Measurements from ENCODE around the gene HSPA4. TPM values are rescaled to one million over a fixed set of nuclear protein-coding genes. Genes with fewer than 3 reads are reported as not detected.

Gene HSPA4
- total and polyA plus RNA-seq, 9 donors: 18.8 to 86.3 (median 61.1) TPM

DNA sequence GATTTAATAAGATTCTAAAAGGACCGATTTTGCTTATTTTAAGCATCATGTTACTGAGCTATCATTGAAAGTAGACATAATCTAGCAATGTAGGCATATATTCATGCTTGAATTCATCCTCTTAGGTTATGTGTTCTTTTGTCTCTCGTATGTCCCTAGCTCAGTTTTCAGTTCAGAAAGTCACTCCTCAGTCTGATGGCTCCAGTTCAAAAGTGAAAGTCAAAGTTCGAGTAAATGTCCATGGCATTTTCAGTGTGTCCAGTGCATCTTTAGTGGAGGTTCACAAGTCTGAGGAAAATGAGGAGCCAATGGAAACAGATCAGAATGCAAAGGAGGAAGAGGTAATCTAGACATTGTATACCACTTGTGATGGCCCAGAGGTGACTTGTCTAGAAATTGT lies 39.2 kb downstream of the HSPA4 start:
- no peak for TF ChIP-seq EP300 (IDR thresholded peaks at IDR 0.05)
- no peak for TF ChIP-seq POLR2A (IDR thresholded peaks at IDR 0.05)
- TF ChIP-seq CTCF (IDR thresholded peaks at IDR 0.05): no peak
- no peak overlapping the region for H3K27ac ChIP-seq
- no peaks in the 10 kb centered on the region for H3K4me1 ChIP-seq (ENCODE audit: insufficient read depth)
- no peaks in the 10 kb centered on the region for H3K36me3 ChIP-seq
- no peak for DNase-seq
- H3K4me3 ChIP-seq: no peak overlapping the region
- WGBS, 3 donors: 86 to 90% (median 88%) methylated on average over 3 of the region's 3 CpGs
- intact Hi-C loops (cut with DNase I): no loop called here
- H3K27me3 ChIP-seq: no peaks in the 10 kb centered on the region
- no peaks in the 10 kb centered on the region for H3K9me3 ChIP-seq

DNA sequence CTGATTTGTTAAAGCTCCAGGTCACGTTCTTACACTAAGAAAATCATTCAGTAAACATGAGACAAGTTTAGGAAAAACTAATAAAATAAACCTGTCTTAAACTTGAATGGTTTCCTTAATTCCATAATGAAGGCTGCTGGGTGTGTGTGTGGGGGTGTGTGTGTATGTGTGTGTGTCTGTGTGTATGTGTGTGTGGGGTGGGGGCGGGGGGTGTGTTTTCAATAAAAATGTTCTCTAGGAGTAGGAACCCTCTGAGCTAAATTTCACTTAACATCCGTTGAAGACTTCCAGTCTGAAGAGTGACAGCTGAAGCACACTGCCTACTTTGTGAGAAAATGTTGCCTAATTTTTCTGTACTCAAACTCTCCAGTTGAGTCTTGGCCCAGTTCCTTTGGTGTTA lies 54.5 kb downstream of the HSPA4 start:
- 64 to 77% (median 69%) methylated on average over 3 of the region's 3 CpGs for WGBS, 3 donors
- DNase-seq: no peak
- H3K9me3 ChIP-seq: no peaks in the 10 kb centered on the region
- no peaks in the 10 kb centered on the region for H3K4me1 ChIP-seq (ENCODE audit: insufficient read depth)
- H3K4me3 ChIP-seq: no peak overlapping the region
- H3K36me3 ChIP-seq: no peaks in the 10 kb centered on the region
- intact Hi-C loops (cut with DNase I): no loop called here
- no peak overlapping the region for H3K27ac ChIP-seq
- H3K27me3 ChIP-seq: no peaks in the 10 kb centered on the region
- TF ChIP-seq CTCF (IDR thresholded peaks at IDR 0.05) (no peak), POLR2A (IDR thresholded peaks at IDR 0.05) (no peak), EP300 (IDR thresholded peaks at IDR 0.05) (no peak)

DNA sequence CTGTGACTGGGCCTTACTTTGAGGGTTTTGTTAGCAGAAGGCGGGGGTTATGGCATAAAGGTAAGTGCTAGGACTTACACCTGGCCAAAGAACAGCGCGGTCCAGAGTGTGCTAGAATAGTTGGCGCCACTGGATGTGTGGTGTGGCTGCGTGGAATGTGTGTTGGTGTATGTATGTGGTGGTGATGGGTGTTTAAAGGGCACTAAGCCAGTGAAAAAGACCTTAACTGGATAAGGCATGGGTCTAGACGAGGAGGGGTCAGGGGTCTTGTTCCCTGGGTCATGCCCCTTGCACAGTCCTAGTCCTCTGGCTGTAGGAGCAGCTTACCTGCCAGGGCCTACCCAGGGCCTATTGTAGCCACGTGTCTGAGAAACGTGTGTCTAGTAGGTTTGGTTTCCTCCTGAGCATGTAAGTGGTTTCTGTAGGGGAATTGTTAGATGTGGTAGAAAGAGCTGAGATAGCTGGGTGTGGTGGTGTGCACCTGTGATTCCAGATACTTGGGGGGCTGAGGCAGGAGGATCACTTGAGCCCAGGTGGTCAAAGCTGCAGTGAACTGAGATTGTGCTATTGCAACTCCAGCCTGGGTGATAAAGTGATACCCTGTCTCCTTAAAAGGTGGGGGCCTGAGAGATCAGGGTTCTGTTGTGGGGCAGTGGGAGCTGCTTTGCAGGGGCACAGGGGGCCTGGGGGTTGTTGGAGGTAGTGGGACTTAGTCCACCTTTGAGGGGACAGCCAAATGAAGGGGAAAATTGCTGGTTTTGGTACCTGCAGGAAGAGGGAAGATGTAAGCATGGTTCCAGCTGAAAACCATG lies 55.2 kb downstream of the HSPA4 start:
- no peak for DNase-seq
- H3K4me3 ChIP-seq: no peak overlapping the region
- 79 to 83% (median 81%) methylated on average over 8 of the region's 8 CpGs for WGBS, 3 donors
- no peaks in the 10 kb centered on the region for H3K27me3 ChIP-seq
- no peaks in the 10 kb centered on the region for H3K36me3 ChIP-seq
- no peak overlapping the region for H3K27ac ChIP-seq
- no peaks in the 10 kb centered on the region for H3K4me1 ChIP-seq (ENCODE audit: insufficient read depth)
- TF ChIP-seq POLR2A (IDR thresholded peaks at IDR 0.05) (no peak), CTCF (IDR thresholded peaks at IDR 0.05) (no peak), EP300 (IDR thresholded peaks at IDR 0.05) (no peak)
- no peaks in the 10 kb centered on the region for H3K9me3 ChIP-seq
- intact Hi-C loops (cut with DNase I): no loop called here

DNA sequence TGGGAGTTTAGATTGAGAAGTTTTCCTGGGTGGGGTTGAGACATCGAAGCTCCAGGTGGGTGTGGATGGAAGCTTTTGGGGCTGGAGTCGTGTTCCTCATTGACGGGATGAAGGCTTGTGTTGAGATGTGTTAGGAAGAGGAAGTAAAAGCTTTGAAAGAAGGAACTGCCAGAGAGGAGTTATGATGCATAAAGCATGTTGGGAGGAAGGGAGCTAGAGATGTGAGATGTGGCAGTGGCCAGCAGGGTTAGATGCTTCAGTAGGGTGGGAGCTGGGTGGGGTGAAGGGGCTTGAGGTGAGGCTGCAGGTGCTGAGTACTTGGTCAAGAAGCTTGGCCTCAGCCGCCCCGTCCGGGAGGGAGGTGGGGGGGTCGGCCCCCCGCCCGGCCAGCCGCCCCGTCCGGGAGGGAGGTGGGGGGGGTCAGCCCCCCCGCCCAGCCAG lies 56.7 kb downstream of the HSPA4 start:
- H3K9me3 ChIP-seq: no peaks in the 10 kb centered on the region
- no peak overlapping the region for H3K27ac ChIP-seq
- no peak for DNase-seq
- no peak overlapping the region for H3K4me3 ChIP-seq
- intact Hi-C loops (cut with DNase I): no loop called here
- no peaks in the 10 kb centered on the region for H3K27me3 ChIP-seq
- H3K4me1 ChIP-seq (ENCODE audit: insufficient read depth): no peaks in the 10 kb centered on the region
- no peaks in the 10 kb centered on the region for H3K36me3 ChIP-seq
- TF ChIP-seq EP300 (IDR thresholded peaks at IDR 0.05): no peak
- no peak for TF ChIP-seq POLR2A (IDR thresholded peaks at IDR 0.05)
- no peak for TF ChIP-seq CTCF (IDR thresholded peaks at IDR 0.05)
- WGBS, 3 donors: 58 to 70% (median 61%) methylated on average over 6 to 12 of the region's 13 CpGs

Data from ovary (tissue), 9 donors.